ENCODE data around the gene HOXB1.
"Not testable (repeated sequence)": the region's sequence is repeated elsewhere in the genome, so short reads cannot be mapped to it uniquely, and the experiment has no call there.

HOXB1 gene

DNA sequence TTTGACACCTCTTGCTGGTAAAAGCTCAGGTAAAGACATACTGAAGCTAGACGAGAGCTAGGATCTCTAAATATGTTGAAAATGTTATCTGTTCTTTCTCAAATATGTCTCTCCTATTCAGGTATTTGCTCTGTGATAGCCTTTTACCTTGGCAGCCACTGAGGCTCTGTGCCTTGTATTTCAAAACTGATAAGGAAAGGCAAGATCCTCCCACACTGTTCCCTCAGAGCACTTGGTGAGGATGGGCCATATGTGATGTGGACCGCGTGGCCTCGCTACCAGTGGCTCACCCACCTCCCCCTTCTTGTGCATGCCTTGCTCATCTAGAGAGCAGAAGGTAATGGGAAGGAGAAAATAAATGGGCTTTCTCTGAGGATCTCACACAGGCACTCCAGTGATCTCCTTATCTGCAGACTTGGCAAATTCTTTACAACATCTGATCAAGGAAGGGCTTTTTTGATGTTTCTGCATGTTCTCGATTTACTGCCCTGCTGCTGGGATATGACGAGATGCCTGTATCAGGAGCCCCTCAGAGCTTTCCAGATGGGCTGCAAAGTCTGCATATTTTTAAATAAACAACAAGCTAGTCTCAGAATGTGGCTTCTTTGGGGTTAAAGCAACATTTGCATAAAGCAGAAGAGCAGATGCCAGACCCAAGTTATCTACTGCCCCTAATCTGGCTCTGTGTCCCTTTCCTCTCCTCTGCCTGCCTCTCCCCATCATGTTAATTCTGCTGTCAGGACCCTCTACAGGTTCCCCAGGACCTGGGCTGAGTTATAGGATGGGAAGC is 16.9 kb downstream of the HOXB1 start:
- DNase-seq: no peak

DNA sequence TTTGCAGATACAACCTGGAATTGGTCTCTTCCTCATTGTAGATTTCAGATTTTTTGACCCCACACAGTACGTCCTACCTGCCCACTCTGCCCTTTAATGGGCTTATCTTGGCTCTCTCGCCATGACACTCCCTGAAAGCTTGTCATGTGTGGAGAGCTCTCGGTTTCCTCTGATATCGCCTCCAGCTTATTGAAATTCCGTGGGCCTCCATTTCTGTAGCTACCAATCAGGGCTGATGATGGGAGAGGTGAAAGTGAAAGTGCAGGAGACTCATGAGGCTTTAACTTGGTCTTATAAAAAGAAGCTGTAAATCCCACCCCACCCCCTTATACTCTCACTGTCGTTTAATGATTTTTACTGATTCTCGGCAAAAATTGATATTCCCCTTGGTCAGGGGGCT is 17.7 kb downstream of the HOXB1 start:
- no peak for DNase-seq

DNA sequence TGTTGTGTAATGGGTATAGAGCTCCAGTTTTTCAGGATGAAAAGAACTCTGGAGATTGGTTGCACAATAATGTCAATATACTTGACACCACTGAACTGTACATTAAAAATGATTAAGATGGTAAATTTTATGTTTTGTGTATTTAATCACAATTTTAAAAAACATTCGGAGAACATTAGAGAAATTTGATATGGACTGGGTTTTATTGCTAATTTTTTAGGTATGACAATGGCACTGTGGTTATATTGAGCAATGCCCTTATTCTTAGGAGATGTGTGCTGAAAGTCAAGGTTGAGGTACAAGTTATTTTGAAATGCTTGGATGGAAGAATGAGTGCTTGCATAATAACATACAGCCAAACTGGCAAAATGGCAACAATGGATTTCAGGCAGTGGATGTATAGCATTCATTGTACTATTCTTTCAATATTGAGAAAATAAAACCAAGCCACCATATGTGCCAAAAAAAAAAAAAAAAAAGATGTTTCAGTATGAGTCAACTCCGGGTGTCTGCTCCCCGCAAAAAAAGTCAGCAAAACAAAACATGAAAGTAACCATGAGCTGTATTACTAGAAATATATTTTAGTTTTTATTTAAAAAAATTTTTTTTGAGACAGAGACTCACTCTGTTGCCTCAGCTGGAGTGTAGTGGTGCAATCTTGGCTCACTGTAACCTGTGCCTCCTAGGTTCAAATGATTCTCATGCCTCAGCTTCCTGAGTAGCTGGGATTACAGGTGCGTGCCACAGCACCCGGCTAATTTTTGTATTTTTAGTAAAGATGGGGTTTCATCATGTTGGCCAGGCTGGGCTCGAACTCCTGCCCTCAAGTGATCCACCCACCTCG is 19.8 kb downstream of the HOXB1 start:
- DNase-seq: peak; percentile 95

DNA sequence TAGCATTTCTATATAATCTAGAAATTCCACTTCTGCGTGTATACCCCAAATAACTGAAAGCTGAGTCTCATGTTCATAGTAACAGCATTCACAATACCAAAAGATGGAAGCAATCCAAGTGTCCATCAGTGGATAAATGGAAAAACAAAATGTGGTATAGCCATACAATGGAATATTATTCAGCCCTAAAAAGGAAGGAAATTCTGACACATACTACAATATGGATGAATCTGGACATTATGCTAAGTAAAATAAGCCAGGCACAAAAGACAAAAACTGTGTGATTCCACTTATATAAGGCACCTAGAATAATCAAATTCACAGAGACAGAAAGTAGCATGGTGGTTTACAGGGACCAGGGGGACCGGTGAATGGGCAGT is 20.4 kb downstream of the HOXB1 start:
- DNase-seq: no peak

DNA sequence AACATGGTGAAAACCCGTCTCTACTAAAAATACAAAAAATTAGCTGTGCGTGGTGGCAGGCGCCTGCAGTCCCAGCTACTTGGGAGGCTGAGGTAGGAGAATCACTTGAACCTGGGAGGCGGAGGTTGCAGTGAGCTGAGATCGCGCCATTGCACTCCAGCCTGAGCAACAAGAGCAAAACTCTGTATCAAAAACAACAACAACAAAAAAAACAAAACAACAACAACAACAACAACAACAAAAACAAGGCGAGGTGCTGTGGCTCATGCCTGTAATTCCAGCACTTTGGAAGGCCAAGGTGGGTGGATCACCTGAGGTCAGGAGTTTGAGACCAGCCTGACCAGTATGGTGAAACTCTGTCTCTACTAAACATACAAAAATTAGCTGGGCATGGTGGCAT is 21.1 kb downstream of the HOXB1 start:
- not testable (repeated sequence) for DNase-seq

DNA sequence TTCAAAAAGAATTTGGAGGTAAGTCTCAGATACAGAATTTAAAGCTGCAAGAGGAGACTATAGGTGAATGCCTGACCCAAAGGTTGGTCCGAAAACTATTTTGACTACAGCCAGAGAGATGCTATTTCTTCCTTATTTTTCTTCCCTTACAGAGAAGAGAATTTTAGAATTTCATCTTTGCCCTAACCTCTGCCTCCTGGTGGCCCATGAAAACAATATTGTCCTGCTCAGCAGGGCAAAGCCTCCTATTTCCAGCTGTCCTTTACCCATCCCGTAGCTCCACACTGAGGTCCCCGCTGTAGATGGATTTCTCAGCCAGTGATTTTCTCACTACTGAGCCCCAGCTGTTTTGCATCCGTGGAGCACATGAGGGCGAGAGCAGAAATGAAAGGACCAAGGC is 24.6 kb downstream of the HOXB1 start:
- no peak for DNase-seq

DNA sequence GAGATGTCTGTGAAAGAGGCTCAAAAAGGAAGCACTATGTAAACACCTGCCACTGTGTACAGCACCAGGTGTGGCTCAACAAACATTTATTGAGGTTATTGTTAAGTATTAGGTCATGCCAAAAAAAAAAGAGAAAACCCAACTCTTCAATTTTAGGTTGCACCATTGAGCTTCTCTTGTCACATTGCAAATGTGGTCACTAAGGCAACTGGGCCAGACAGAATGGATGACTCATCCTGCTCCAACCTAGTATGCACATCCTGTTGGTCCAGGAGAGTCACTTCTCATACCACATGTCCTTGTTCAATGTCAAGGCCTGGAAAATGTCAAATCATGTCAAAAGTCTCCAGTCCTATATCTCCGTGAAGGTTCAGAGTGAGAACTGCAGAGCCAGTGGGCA is 25.0 kb downstream of the HOXB1 start:
- DNase-seq: peak; percentile 86

DNA sequence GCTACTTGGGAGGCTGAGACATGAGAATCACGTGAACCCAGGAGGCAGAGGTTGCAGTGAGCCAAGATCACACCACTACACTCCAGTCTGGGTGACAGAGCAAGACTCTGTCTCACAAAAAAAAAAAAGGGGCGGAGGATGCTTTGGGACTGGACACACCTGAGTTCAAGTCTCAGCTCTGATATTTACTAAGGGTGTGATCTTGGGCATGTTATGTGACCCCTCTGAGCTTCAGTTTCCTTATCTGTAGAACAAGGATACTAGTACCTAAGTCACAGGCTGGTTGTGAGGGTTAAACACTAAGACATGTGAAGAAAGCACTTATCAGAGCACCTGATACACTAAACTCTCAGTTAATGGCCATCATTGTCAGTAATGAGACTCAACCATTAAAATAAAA is 25.9 kb downstream of the HOXB1 start:
- no peak for DNase-seq

DNA sequence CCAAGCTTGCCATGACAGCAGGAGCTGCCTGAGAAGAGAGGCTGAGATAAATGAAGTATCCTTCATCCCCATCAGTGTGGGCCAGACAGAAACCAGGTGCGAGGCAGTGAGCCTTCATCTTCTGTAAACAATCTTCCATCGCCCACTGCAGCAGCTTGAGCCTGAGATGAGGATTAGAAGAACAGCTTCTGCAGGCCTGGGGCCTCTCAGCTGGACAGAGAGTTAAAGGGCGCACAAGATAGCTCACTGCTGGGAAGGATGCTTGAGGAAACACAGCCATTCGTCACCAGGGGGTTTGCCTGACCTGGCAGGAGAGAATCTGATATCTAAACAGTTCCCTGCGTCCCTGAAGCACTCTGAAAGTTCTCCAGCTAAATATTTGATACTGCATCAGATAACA is 27.1 kb downstream of the HOXB1 start:
- no peak for DNase-seq

DNA sequence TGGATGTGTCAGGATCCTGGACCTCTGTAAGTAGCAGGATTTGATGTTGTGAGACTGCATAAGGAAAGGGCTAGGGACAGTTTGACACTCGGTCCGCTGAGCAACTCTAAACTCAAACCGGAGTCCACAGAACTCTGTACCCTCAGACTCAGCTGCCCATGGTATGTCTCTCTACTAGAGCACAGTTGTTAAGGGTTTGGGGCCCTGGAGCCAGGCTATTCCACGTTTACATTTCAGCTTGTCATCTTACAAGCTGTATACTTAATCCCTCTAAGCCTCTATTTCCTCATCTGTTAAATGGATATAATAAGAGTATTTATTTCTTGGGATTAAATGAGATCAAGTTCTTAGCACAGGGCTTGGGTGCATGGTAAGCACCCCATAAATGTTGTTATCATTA is 27.9 kb downstream of the HOXB1 start:
- no peak for DNase-seq

DNA sequence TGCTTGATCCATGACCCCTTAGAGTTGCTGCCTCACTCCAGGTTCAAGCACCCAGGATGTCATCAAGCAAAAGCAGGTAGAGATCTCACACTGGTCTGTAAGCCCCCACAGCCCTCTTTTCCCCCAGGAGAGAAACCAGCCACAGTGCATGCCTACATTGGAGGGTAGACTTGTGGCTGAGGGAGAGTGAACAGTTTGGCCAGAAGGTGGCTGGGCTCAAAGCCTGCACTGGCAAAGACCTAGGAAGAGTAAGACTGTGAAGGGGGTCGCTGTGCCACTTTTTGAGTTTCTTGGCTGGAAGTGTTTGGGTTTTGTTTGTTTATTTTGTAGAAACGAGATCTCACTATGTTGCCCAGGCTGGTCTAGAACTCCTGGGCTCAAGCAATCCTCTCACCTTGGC is 28.5 kb downstream of the HOXB1 start:
- no peak for DNase-seq

DNA sequence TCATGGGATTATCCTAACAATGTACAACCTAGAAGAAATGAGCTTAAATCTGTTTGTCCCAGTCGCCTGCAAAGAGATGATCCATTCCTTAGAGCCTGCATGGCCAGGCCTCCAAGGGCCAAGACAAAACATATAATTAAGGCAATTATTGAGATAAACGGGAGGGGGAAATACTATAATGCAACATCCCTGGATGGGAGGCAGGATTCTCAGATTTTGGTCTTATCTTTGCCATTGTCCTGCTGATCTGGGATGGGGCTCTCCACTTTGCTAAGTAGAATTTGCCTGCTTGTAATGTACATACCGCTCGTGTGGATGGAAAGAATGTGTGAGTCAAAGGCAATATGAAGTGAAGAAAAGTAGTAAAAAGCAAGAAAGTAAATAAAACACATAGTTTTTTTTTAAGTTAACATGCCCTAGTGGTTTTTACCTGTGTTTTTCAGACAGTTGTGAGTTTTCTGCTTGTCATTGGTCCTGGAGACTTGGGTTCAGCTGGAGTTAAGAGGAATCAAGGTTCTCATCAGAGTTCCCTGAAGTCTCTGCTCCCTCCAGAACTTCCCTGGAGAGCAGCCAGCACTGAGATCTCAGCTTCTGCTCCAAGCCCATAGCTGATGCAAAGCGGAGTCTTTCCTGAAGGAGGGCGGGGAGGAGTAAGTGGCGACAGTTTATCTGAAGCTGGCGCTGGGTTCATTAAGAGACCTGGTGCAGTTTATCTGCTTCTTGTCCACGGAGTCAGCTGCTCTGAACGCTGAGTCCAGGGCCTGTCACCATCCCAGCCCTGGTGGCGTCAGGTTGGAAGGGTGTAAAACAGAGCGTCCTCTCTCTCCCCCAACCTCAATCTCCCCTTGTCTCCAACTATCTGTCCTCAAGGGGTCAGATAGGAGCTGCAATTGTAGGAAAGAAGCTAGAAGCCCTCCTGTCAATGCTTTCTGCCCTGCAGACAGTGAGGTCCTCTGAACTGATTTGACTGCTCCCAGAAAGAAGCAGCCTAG is 30.1 kb downstream of the HOXB1 start:
- no peak for DNase-seq

DNA sequence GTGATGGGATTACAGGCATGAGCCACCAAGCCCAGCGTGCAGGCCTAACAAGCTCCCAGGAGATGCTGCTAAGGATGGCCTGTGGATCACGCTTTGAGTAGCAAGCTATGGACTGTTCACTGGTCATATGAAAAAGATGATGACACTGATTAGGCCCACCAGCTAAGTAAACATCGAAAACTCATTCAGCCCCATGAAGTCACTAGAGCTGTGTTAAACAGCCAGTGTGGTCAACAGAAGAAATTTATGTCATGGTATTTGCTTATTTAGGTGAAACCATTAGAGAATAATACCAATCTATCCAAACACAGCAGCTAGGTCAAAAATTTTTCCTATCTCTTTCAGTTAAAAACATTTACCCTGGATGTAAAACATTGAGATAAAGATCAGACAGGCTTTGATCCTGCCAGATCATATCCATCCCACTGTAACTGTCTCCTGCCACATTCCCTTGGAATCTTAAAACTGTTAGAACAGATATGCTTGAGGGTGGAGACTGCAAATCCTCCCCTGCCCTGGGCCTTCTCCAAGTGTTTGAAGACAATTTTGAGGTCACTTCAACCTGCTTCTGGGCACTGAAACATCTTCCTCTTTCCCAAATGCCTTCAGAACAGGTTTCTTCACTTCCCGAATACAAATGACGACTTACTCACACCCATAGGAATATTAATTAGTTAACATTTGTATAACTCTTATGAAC is 30.9 kb downstream of the HOXB1 start:
- DNase-seq: no peak

DNA sequence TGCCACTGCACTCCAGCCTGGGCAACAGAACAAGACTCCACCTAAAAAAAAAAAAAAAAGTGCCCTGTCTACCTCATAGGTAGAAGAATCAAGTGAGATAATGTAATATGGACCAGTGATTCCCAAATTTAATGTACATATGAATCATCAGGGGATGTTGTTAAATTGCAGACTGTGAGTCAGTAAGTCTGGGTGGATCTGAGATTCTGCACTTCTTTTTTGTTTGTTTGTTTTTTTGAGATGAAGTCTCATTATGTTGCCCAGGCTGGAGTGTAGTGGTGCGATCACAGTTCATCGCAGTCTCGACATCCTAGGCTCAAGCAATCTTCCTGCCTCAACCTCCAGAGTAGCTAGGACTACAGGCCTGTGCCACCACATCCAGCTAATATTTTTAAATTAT is 31.6 kb downstream of the HOXB1 start:
- peak; percentile 65 for DNase-seq

DNA sequence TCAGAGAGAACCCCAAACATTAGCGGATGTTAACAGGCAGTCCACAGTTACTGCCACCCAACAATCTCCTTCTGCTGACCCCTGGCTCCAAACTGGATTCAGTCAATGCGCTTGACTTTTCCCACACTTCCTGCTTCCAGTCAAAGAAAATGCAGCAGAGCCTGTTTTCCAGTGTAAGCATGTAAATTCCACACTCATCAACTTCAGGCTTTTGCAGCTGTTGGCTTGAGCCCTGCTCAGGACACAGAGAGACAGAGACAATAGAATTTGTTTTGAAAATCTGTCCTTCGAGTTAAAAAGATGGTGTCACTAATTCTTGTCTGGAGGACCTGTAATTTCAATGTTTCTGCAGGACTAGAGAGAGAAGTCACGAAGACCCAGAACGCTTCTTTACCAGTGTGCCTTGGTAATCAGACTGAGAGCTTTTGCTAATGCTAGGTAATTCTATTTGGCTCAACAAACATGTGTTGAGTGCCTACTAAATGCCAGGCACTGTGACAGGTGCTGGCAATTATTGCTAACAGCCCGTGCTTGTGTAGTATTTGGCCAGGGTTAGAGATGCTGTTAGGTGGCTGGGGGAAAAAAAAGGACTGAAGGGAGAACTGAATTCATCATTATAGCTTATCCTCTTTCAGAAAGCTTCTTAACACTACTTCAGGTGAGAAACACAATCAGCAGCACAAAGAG is 32.5 kb downstream of the HOXB1 start:
- no peak for DNase-seq

DNA sequence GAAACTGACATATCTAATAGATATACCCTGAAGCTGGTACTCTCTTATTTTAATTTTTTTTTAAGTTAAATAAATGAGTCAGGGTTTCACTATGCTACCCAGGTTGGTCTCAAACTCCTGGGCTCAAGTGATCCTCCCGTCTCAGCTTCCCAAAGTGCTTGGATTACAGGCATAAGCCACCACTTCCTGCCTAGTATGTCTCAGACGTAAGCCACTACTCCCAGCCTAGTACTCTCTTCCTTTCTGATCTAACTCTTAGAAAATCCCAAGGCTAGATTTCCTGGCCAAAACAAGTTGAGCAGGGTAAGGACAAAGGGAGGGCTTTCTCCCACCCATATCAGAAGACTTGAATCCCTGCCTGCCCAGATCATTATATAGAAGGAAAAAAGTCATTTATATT is 33.7 kb downstream of the HOXB1 start:
- DNase-seq: peak; percentile 82

DNA sequence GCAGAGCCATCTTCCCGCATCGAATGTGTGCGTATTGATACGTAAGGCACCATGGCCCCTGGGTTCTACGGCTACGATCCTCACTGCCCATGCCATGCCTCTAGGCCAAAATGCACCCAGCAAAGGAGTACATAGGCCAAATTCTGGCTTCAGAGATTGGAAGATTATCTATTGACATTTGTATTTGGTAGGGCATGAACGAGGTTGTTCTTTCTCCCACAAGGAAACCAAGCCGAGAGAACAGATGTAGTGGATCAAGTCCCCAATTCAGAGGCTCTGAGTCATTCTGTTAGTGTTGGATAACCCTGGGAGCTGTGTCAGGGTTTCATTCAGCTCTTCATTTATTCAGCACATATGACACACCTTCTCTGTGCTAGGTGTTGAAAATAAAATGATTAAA is 36.5 kb downstream of the HOXB1 start:
- peak; percentile 87 for DNase-seq

DNA sequence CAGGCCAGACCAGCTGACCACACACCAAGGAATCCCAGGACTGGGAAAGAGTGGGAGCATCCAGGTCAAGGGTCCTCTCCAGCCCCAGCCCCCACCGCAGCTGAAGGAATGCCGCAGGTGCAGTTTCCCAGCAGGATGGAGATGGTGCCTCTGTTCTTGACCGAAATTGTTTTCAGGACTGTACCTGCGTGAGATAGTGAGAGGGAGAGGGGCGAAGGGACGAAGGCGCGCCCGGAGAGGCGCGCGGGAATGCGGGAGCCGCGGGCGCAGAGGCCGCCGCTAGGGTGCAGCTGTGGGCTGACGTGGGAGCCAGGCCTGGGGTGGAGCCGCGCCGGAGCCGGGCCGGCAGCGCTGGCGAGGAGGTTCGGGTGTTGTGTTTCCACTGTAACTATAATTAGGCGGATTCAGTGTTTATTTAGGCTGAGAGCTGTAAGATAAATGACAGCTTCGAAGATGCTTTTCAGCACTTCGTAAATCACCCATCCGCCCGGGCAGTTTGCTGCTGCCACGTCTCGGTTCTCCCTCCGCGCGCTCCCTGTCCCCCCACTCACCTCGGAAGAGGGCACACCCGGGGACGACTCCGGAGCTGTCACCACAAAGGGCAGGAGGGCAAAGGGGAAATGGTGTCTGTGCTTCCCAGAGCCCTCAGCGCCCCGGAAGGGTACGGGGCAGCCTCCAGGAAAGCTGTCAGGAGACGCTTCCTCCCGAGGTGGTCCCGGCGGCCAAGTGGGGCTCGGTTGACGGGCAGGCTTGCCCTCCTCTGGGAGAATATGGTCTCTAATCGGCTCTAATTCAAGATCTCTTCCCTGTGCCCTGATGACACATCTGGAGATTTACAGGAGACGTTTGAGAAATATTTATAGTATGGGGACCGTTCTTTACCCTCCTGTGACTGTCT is 38.2 kb downstream of the HOXB1 start:
- DNase-seq: peak; percentile 76

DNA sequence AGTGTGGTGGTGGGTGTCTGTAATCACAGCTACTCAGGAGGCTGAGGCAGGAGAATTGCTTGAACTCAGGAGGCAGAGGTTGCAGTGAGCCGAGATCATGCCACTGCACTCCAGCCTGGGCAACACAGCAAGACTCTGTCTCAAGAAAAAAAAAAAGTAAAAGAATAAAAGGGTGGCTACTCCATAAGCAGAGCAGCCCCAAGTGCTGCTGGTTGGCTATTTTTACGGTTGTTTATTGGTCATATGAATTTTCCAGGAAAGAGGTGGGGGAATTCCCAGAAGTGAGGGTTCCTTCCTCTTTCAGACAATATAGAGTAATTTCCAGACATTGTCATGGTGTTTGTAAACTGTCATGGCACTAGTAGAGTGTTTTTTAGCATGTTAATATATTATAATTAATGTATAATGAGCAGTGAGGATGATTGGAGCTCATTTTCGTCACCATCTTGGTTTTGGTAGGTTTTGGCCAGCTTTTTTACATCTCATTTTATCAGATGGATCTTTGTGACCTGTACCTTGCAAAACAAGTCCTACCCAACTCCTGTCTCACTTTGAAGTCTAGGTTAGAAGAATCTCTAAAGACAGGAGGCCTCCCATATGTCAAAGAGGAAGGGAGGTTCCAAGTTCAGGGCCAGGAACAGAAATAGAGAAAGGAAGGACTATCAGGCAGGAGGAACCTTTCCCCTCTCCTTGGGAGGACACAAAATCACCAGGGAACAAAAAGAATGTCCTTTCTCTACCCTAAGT is 39.1 kb downstream of the HOXB1 start:
- no peak for DNase-seq

DNA sequence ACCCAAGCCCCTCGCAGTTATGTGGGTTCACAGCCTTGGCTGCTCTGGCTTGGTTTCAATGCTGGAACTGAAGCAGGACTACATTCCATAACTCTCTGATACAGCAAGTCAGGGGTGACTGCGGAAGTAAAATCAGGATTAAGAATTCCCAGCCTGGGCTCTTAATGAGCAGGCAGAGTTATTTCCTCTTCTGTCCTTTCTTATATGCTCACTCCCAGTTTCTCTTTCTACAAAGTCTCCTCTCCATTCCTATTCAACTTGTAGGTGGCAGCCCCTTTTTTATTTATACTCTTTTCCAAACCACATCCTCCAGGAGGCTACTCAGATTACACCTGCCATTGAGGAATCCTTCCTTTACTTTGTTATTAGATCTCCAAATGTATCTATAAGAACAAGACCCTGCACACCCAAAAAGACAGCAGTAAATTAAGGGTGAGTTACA is 40.3 kb downstream of the HOXB1 start:
- DNase-seq: no peak
